ACC112 (cell line): ENCODE results near the gene GPBP1.

ENCODE experiments used
- H2AFZ ChIP-seq: fragments of 200-600 bp; sonication (generic); one replicate; pipeline ENCODE4 v1.6.0; 2017; ENCODE audit warnings: antibody characterized with exemption, low read length; ENCODE audit not compliant: unreplicated experiment
- H3K27ac ChIP-seq: fragments of 200-600 bp; sonication (generic); 2 replicates; pipeline ENCODE4 v1.5.1; 2014; ENCODE audit warnings: low read depth, mild to moderate bottlenecking, antibody characterized with exemption, low read length, moderate library complexity
- H3K27me3 ChIP-seq: fragments of 200-600 bp; sonication (generic); 2 replicates; pipeline ENCODE4 v1.6.1; 2014; ENCODE audit warnings: mild to moderate bottlenecking, antibody characterized with exemption, low read length, moderate library complexity, mixed read lengths; ENCODE audit not compliant: insufficient read depth
- H3K36me3 ChIP-seq: fragments of 200-600 bp; sonication (generic); 2 replicates; pipeline ENCODE4 v1.6.1; 2016; ENCODE audit warnings: mild to moderate bottlenecking, antibody characterized with exemption, low read length, moderate library complexity, mixed read lengths; ENCODE audit not compliant: insufficient read depth
- H3K4me1 ChIP-seq: fragments of 200-600 bp; sonication (generic); one replicate; pipeline ENCODE4 v1.6.1; 2016; ENCODE audit warnings: low read length, mixed read lengths; ENCODE audit not compliant: insufficient read depth, unreplicated experiment, control insufficient read depth
- H3K4me3 ChIP-seq: fragments of 200-600 bp; sonication (generic); 2 replicates; pipeline ENCODE4 v1.5.1; 2014; ENCODE audit warnings: mild to moderate bottlenecking, low read depth, low read length
- H3K79me2 ChIP-seq: fragments of 200-600 bp; sonication (generic); one replicate; pipeline ENCODE4 v1.6.0; 2016; ENCODE audit warnings: low read length; ENCODE audit not compliant: control insufficient read depth, unreplicated experiment, insufficient read depth

GPBP1 gene

GRCh38 chr5:57243286-57244137 lies 69.7 kb downstream of the GPBP1 start:
- no peak overlapping the region for H3K4me3 ChIP-seq
- H3K27ac ChIP-seq: 0 out of 2 replicates have a peak overlapping the region, but pooled peaks have one; percentile 15
- no peak overlapping the region for H2AFZ ChIP-seq
- H3K27me3 ChIP-seq: no peaks in the 10 kb centered on the region
- H3K79me2 ChIP-seq: no peaks in the 10 kb centered on the region
- peaks cover 14% of the 10 kb centered on the region for H3K36me3 ChIP-seq
- no peaks in the 10 kb centered on the region for H3K4me1 ChIP-seq

GRCh38 chr5:57244331-57244730 lies 70.5 kb downstream of the GPBP1 start:
- H3K4me1 ChIP-seq: no peaks in the 10 kb centered on the region
- H3K4me3 ChIP-seq: no peak overlapping the region
- H2AFZ ChIP-seq: no peak overlapping the region
- no peak overlapping the region for H3K27ac ChIP-seq
- peaks cover 12% of the 10 kb centered on the region for H3K36me3 ChIP-seq
- H3K79me2 ChIP-seq: no peaks in the 10 kb centered on the region
- no peaks in the 10 kb centered on the region for H3K27me3 ChIP-seq

DNA sequence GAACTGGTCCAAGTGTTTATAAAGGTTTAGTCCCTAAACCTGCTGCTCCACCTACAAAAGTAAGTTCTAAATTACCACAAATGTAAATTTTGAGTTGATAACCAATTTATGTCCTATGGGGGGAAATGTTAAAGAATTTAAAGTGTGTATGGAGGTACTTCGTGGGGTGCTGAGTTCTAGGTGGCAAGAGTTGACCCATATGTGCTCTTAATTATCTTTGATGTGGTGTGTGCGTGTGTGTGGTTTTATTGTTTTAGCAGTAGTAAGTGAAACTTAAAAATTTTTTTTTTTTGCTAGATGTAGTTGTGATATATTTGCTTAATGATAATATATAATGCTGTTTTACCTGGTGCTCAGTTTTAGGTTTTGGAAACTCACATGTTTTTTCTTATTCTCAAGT lies 72.6 kb downstream of the GPBP1 start:
- H3K79me2 ChIP-seq: no peaks in the 10 kb centered on the region
- H3K27me3 ChIP-seq: no peaks in the 10 kb centered on the region
- no peak overlapping the region for H3K4me3 ChIP-seq
- H3K27ac ChIP-seq: no peak overlapping the region
- H3K4me1 ChIP-seq: no peaks in the 10 kb centered on the region
- H3K36me3 ChIP-seq: peaks cover 23% of the 10 kb centered on the region
- H2AFZ ChIP-seq: no peak overlapping the region

GRCh38 chr5:57247765-57248164 lies 73.9 kb downstream of the GPBP1 start:
- no peak overlapping the region for H3K27ac ChIP-seq
- H3K4me3 ChIP-seq: no peak overlapping the region
- H3K4me1 ChIP-seq: no peaks in the 10 kb centered on the region
- H2AFZ ChIP-seq: no peak overlapping the region
- H3K79me2 ChIP-seq: no peaks in the 10 kb centered on the region
- peaks cover 23% of the 10 kb centered on the region for H3K36me3 ChIP-seq
- no peaks in the 10 kb centered on the region for H3K27me3 ChIP-seq

DNA sequence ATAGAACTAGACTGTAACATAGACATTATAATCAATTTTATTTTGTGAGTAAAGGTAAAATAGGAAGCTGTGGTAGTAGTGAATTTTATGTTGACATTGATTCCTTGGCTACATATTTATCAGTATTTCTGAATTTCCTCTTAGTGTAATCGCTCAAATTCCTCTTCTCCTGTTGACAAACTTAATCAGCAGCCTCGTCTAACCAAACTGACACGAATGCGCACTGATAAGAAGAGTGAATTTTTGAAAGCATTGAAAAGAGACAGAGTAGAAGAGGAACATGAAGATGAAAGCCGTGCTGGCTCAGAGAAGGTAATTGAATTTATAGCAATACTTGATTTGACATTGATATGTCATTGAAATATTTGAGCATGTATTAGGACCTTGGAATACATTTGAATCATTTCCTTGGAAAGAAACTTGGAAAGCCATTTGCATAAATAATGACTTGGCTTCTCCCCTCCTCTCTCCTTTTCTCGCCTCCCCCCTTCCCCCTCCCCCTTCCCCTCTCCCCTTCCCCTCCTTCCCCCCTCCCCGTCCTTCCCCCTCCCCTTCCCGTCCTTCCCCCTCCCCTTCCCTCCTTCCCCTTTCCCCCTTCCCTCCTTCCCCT lies 75.5 kb downstream of the GPBP1 start:
- Histone ChIP-seq H2AFZ (no peak overlapping the region), H3K27me3 (no peaks in the 10 kb centered on the region), H3K36me3 (peaks cover 23% of the 10 kb centered on the region), H3K79me2 (no peaks in the 10 kb centered on the region), H3K27ac (peak overlapping the region; percentile 27; the same call in 1 of the 2 replicates), H3K4me3 (no peak overlapping the region), H3K4me1 (no peaks in the 10 kb centered on the region)

GRCh38 chr5:57258052-57258451 lies 84.2 kb downstream of the GPBP1 start:
- Histone ChIP-seq H3K4me1 (no peaks in the 10 kb centered on the region), H3K36me3 (peaks cover 35% of the 10 kb centered on the region), H3K27ac (no peak overlapping the region), H3K79me2 (peaks cover 2% of the 10 kb centered on the region), H3K4me3 (no peak overlapping the region), H2AFZ (no peak overlapping the region), H3K27me3 (no peaks in the 10 kb centered on the region)

GRCh38 chr5:57258943-57259342 lies 85.1 kb downstream of the GPBP1 start:
- Histone ChIP-seq H3K79me2 (peaks cover 2% of the 10 kb centered on the region), H3K4me1 (no peaks in the 10 kb centered on the region), H3K27me3 (no peaks in the 10 kb centered on the region), H3K36me3 (peaks cover 41% of the 10 kb centered on the region), H3K4me3 (no peak overlapping the region), H2AFZ (no peak overlapping the region), H3K27ac (no peak overlapping the region)

DNA sequence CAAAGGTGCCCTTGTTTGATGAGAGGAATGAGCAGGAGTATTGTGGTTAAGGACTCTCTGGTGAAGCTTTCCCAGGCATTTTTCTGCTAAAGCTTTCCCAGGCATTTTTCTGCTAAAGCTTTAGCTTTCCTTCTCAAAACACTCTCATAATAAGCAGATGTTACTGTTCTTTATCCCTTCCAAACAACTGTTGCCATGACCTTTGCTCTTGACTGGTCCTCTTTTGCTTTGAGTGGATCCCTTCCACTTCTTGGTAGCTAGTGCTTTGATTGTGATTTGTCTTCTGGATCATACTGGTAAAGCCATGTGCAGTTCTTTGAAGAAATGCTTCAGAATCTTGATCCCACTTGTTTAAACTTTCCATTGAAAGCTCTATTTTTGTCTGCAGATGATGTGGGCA lies 85.8 kb downstream of the GPBP1 start:
- no peaks in the 10 kb centered on the region for H3K4me1 ChIP-seq
- no peak overlapping the region for H3K27ac ChIP-seq
- H2AFZ ChIP-seq: no peak overlapping the region
- no peak overlapping the region for H3K4me3 ChIP-seq
- peaks cover 41% of the 10 kb centered on the region for H3K36me3 ChIP-seq
- peaks cover 2% of the 10 kb centered on the region for H3K79me2 ChIP-seq
- no peaks in the 10 kb centered on the region for H3K27me3 ChIP-seq

DNA sequence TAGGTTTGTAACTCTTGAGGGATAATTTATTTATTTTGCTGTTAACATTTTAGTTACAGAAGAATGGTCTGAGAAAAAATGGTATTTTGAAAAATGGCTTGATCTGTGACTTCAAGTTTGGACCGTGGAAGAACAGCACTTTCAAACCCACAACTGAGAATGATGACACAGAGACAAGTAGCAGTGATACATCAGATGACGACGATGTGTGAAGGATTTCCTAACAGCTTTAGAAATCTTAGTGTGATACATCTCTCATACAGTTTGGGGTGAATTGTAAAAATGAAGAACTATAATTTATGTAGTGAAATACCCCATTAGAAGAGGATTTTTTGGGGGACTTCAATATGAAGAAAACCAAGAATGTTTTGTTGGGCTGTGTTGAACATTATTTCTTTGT lies 88.7 kb downstream of the GPBP1 start:
- H3K36me3 ChIP-seq: peaks cover 34% of the 10 kb centered on the region
- no peak overlapping the region for H2AFZ ChIP-seq
- no peaks in the 10 kb centered on the region for H3K4me1 ChIP-seq
- H3K27ac ChIP-seq: no peak overlapping the region
- no peaks in the 10 kb centered on the region for H3K27me3 ChIP-seq
- no peak overlapping the region for H3K4me3 ChIP-seq
- peaks cover 2% of the 10 kb centered on the region for H3K79me2 ChIP-seq

- no peaks in the 10 kb centered on the region for H3K4me1 ChIP-seq
- no peak overlapping the region for H2AFZ ChIP-seq
- no peak overlapping the region for H3K4me3 ChIP-seq
- peaks cover 8% of the 10 kb centered on the region for H3K36me3 ChIP-seq
- no peak overlapping the region for H3K27ac ChIP-seq
- H3K27me3 ChIP-seq: no peaks in the 10 kb centered on the region
- no peaks in the 10 kb centered on the region for H3K79me2 ChIP-seq
Observed at GRCh38 chr5:57267805-57268204, 93.9 kb downstream of the GPBP1 start.

- H2AFZ ChIP-seq: no peak overlapping the region
- H3K4me1 ChIP-seq: no peaks in the 10 kb centered on the region
- H3K27ac ChIP-seq: no peak overlapping the region
- H3K4me3 ChIP-seq: no peak overlapping the region
- no peaks in the 10 kb centered on the region for H3K27me3 ChIP-seq
- H3K79me2 ChIP-seq: no peaks in the 10 kb centered on the region
- no peaks in the 10 kb centered on the region for H3K36me3 ChIP-seq
Observed at GRCh38 chr5:57276353-57276752, 102.5 kb downstream of the GPBP1 start.
